ENCODE data around the gene ALPK1. TPM values are rescaled to one million over a fixed set of nuclear protein-coding genes. Genes with fewer than 3 reads are reported as not detected.

Gene ALPK1
- total RNA-seq, 2 experiments from 2014 or later: 33.7 to 51.1 TPM

GRCh38 chr4:112451831-112452230 is 154.7 kb downstream of the ALPK1 start:
- CTCF ChIA-PET (ENCODE audit: unreplicated experiment): no interaction called here
- no peak overlapping the region for H2AFZ ChIP-seq (ENCODE audit: low read length)
- H4K20me1 ChIP-seq (ENCODE audit: insufficient read depth, low read length): no peaks in the 10 kb centered on the region
- intact Hi-C loops (cut with micrococcal nuclease; ENCODE audit: unreplicated experiment): no loop called here
- BruUV-seq (replicated peaks): no TSS peak
- H3K4me3 ChIP-seq (ENCODE audit: low read depth, low read length, poor library complexity, severe bottlenecking): no peak overlapping the region
- no peak for TF ChIP-seq EZH2phosphoT487 (IDR thresholded peaks at IDR 0.05; ENCODE audit: borderline replicate concordance, low read depth, low read length)
- TF ChIP-seq, protein P1, sequence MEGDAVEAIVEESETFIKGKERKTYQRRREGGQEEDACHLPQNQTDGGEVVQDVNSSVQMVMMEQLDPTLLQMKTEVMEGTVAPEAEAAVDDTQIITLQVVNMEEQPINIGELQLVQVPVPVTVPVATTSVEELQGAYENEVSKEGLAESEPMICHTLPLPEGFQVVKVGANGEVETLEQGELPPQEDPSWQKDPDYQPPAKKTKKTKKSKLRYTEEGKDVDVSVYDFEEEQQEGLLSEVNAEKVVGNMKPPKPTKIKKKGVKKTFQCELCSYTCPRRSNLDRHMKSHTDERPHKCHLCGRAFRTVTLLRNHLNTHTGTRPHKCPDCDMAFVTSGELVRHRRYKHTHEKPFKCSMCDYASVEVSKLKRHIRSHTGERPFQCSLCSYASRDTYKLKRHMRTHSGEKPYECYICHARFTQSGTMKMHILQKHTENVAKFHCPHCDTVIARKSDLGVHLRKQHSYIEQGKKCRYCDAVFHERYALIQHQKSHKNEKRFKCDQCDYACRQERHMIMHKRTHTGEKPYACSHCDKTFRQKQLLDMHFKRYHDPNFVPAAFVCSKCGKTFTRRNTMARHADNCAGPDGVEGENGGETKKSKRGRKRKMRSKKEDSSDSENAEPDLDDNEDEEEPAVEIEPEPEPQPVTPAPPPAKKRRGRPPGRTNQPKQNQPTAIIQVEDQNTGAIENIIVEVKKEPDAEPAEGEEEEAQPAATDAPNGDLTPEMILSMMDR (conservative IDR thresholded peaks at IDR 0.05; ENCODE audit: low read length): no peak
- H3K9me3 ChIP-seq (ENCODE audit: low read length): no peaks in the 10 kb centered on the region
- no peak for DNase-seq (ENCODE audit: low spot score)
- no peaks in the 10 kb centered on the region for H3K79me2 ChIP-seq (ENCODE audit: insufficient read depth, low read depth, low read length)
- no peaks in the 10 kb centered on the region for H3K9me2 ChIP-seq (ENCODE audit: insufficient read depth, low read length)
- no peak overlapping the region for H3K4me2 ChIP-seq (ENCODE audit: low read length)
- H3K27ac ChIP-seq (ENCODE audit: low read depth, low read length, poor library complexity, severe bottlenecking): no peak overlapping the region
- H3K36me3 ChIP-seq (ENCODE audit: insufficient read depth, low read length): no peaks in the 10 kb centered on the region
- POLR2A ChIA-PET: no interaction called here
- no peaks in the 10 kb centered on the region for H3K4me1 ChIP-seq (ENCODE audit: insufficient read depth, low read length, poor library complexity, severe bottlenecking)

- H3K9me3 ChIP-seq (ENCODE audit: low read length): no peaks in the 10 kb centered on the region
- ChIA-PET POLR2A (no interaction called here), CTCF (ENCODE audit: unreplicated experiment) (no interaction called here)
- no peak for DNase-seq (ENCODE audit: low spot score)
- H3K4me2 ChIP-seq (ENCODE audit: low read length): no peak overlapping the region
- H3K9me2 ChIP-seq (ENCODE audit: insufficient read depth, low read length): no peaks in the 10 kb centered on the region
- H3K27ac ChIP-seq (ENCODE audit: low read depth, low read length, poor library complexity, severe bottlenecking): no peak overlapping the region
- no peaks in the 10 kb centered on the region for H3K4me1 ChIP-seq (ENCODE audit: insufficient read depth, low read length, poor library complexity, severe bottlenecking)
- TF ChIP-seq, protein P1 (conservative IDR thresholded peaks at IDR 0.05; ENCODE audit: low read length): no peak
- no peak for TF ChIP-seq EZH2phosphoT487 (IDR thresholded peaks at IDR 0.05; ENCODE audit: borderline replicate concordance, low read depth, low read length)
- H3K79me2 ChIP-seq (ENCODE audit: insufficient read depth, low read depth, low read length): no peaks in the 10 kb centered on the region
- no peak overlapping the region for H2AFZ ChIP-seq (ENCODE audit: low read length)
- BruUV-seq (replicated peaks): no TSS peak
- H4K20me1 ChIP-seq (ENCODE audit: insufficient read depth, low read length): no peaks in the 10 kb centered on the region
- intact Hi-C loops (cut with micrococcal nuclease; ENCODE audit: unreplicated experiment): no loop called here
- H3K36me3 ChIP-seq (ENCODE audit: insufficient read depth, low read length): no peaks in the 10 kb centered on the region
- H3K4me3 ChIP-seq (ENCODE audit: low read depth, low read length, poor library complexity, severe bottlenecking): no peak overlapping the region
These were observed 156.2 kb downstream of the ALPK1 start for GRCh38 chr4:112453321-112453720.

GRCh38 chr4:112472318-112472717 is 175.1 kb downstream of the ALPK1 start:
- Histone ChIP-seq H3K9me2 (ENCODE audit: insufficient read depth, low read length) (no peaks in the 10 kb centered on the region), H3K4me1 (ENCODE audit: insufficient read depth, low read length, poor library complexity, severe bottlenecking) (no peaks in the 10 kb centered on the region), H3K4me2 (ENCODE audit: low read length) (no peak overlapping the region), H4K20me1 (ENCODE audit: insufficient read depth, low read length) (no peaks in the 10 kb centered on the region), H3K79me2 (ENCODE audit: insufficient read depth, low read depth, low read length) (no peaks in the 10 kb centered on the region), H3K27ac (ENCODE audit: low read depth, low read length, poor library complexity, severe bottlenecking) (no peak overlapping the region), H3K36me3 (ENCODE audit: insufficient read depth, low read length) (no peaks in the 10 kb centered on the region), H3K9me3 (ENCODE audit: low read length) (no peaks in the 10 kb centered on the region), H2AFZ (ENCODE audit: low read length) (no peak overlapping the region), H3K4me3 (ENCODE audit: low read depth, low read length, poor library complexity, severe bottlenecking) (no peak overlapping the region)
- no peak for DNase-seq (ENCODE audit: low spot score)
- ChIA-PET CTCF (ENCODE audit: unreplicated experiment) (no interaction called here), POLR2A (no interaction called here)
- TF ChIP-seq, protein P1 (conservative IDR thresholded peaks at IDR 0.05; ENCODE audit: low read length): no peak
- TF ChIP-seq EZH2phosphoT487 (IDR thresholded peaks at IDR 0.05; ENCODE audit: borderline replicate concordance, low read depth, low read length): no peak
- no TSS peak for BruUV-seq (replicated peaks)
- intact Hi-C loops (cut with micrococcal nuclease; ENCODE audit: unreplicated experiment): no loop called here
